HG03095 (cell line): ENCODE results near the gene F13A1.

Experiments
- ATAC-seq: cut with Tn5 transposase; IDR thresholded peaks from one replicate; pipeline ENCODE4 v1.9.1; 2021; ENCODE audit warnings: moderate library complexity; ENCODE audit not compliant: unreplicated experiment

Gene F13A1

DNA sequence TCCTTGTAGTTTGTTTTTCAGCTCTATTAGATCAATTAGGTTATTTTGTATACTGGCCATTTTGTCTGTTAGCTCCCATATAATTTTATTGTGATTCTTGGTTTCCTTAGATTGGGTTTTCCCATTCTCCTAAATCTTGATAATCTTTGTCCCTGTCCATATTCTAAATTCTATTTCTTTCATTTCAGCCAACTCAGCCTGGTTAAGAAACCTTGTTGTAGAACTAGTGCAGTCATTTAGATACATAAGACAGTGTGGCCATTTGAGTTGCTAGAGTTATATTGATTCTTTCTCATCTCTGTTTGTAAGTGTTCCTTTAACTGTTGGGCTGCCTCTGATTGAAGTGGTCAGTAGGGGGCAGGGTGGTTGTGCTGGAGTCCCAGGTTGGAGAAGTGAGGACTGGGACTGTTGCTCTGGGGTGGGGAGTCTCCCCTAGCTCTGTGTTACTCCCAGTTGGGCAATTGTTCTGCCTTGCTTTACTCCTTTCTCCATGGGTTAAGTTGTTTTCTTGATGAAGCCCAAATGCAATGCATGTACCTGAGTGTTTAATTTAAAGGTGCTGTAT is 214.9 kb downstream of the F13A1 start:
- no peak for ATAC-seq
